ENCODE results near the gene ALDH4A1.
A peak's percentile ranks its signal among the peaks of the same experiment; 100 is the strongest.

The ALDH4A1 gene

GRCh38 chr1:18939398-18940302 is 37.3 kb upstream of the ALDH4A1 start:
- no peak for DNase-seq

- no peak for DNase-seq
These were observed 36.3 kb upstream of the ALDH4A1 start for GRCh38 chr1:18938707-18939070.

- no peak for DNase-seq
These were observed 35.8 kb upstream of the ALDH4A1 start for GRCh38 chr1:18938008-18938706.

- no peak for DNase-seq
These were observed 35.2 kb upstream of the ALDH4A1 start for GRCh38 chr1:18937539-18937938.

- no peak for DNase-seq
These were observed 34.6 kb upstream of the ALDH4A1 start for GRCh38 chr1:18936814-18937481.

- no peak for DNase-seq
These were observed 34.1 kb upstream of the ALDH4A1 start for GRCh38 chr1:18936471-18936813.

GRCh38 chr1:18934205-18935000 is 32.0 kb upstream of the ALDH4A1 start:
- DNase-seq, result no peak

GRCh38 chr1:18932879-18933278 is 30.5 kb upstream of the ALDH4A1 start:
- no peak for DNase-seq

- no peak for DNase-seq
These were observed 30.0 kb upstream of the ALDH4A1 start for GRCh38 chr1:18932387-18932786.

GRCh38 chr1:18931730-18932129 is 29.4 kb upstream of the ALDH4A1 start:
- DNase-seq, result no peak

- no peak for DNase-seq
These were observed 27.3 kb upstream of the ALDH4A1 start for GRCh38 chr1:18929686-18930085.

- DNase-seq, result no peak
These were observed 26.6 kb upstream of the ALDH4A1 start for GRCh38 chr1:18928985-18929384.

- DNase-seq, result no peak
These were observed 26.1 kb upstream of the ALDH4A1 start for GRCh38 chr1:18928406-18928805.

GRCh38 chr1:18927654-18928272 is 25.4 kb upstream of the ALDH4A1 start:
- DNase-seq, result peak; percentile 53

GRCh38 chr1:18927082-18927653 is 24.8 kb upstream of the ALDH4A1 start:
- no peak for DNase-seq

- DNase-seq, result peak; percentile 91
These were observed 24.1 kb upstream of the ALDH4A1 start for GRCh38 chr1:18926315-18927081.

- DNase-seq, result no peak
These were observed 22.9 kb upstream of the ALDH4A1 start for GRCh38 chr1:18925279-18925678.

- no peak for DNase-seq
These were observed 21.9 kb upstream of the ALDH4A1 start for GRCh38 chr1:18924221-18924691.

- DNase-seq, result no peak
These were observed 21.4 kb upstream of the ALDH4A1 start for GRCh38 chr1:18923756-18924211.

GRCh38 chr1:18922848-18923755 is 20.7 kb upstream of the ALDH4A1 start:
- DNase-seq, result no peak
